GM23248 (cell line): ENCODE results near the gene C11orf86.

Experiments
- EZH2 ChIP-seq: fragments of 200-600 bp; sonication (generic); IDR thresholded peaks from 2 replicates; pipeline ENCODE4 v1.6.1; 2018; ENCODE audit warnings: antibody characterized with exemption, mild to moderate bottlenecking; ENCODE audit not compliant: insufficient read depth, poor library complexity, severe bottlenecking
- EZH2phosphoT487 ChIP-seq: fragments of 200-600 bp; sonication (generic); IDR thresholded peaks from 2 replicates; pipeline ENCODE4 v1.6.1; 2018; ENCODE audit warnings: antibody characterized with exemption, moderate library complexity, mild to moderate bottlenecking, low read depth; ENCODE audit not compliant: insufficient read depth

GRCh38 chr11:66964495-66964894 is 10.6 kb upstream of the C11orf86 start:
- TF ChIP-seq EZH2phosphoT487: no peak
- no peak for TF ChIP-seq EZH2
